HG03095 (cell line): ENCODE results near the gene MBOAT2.
"Not testable (repeated sequence)": the region's sequence is repeated elsewhere in the genome, so short reads cannot be mapped to it uniquely, and the experiment has no call there.

Experiments used
- ATAC-seq: cut with Tn5 transposase; IDR thresholded peaks from one replicate; pipeline ENCODE4 v1.9.1; 2021; ENCODE audit warnings: moderate library complexity; ENCODE audit not compliant: unreplicated experiment

Gene MBOAT2

DNA sequence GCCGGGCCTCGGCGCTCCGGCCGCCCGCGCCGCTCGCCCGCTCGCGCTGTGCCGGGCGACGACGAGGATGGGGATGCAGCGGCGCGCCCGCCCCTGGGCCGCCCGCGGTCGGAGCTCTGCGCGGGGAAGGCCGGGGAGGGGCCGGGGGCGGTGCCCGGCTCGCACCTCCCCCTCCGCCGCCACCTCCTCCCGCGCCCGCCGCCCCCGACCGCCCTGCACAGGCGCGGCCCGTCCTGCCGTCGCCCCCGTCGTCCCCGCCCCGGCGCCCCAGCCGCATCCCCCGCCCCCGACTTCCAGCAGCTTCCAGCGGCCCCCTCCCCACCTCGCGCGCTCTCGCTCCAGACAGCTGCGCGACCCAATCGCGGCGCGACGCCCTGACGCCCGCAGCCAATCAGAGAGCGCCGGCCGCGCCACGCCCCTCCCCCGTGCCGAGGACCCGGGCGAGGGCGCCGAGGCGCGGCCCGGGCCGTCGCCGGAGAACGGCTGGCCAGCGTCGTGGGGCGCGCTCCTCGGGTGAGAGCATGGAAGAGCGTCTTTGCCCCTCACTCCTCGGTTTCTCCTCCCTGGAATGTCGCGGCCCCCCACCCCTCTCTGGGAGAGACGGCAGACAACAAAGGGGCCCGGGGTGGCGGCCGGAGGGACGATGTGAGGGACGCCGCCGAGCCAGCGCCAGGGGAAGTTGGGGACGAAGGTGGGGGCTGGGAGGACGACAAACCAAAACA is at the start of gene MBOAT2:
Gene MBOAT2, minus strand, starts transcription at position 69 of the 722 bp plus-strand sequence. CDS start 70 bp downstream, outside the sequence.
- peak; percentile 89 for ATAC-seq

- ATAC-seq: no peak
Observed at GRCh38 chr2:9052821-9053533, 49.5 kb upstream of the MBOAT2 start.

DNA sequence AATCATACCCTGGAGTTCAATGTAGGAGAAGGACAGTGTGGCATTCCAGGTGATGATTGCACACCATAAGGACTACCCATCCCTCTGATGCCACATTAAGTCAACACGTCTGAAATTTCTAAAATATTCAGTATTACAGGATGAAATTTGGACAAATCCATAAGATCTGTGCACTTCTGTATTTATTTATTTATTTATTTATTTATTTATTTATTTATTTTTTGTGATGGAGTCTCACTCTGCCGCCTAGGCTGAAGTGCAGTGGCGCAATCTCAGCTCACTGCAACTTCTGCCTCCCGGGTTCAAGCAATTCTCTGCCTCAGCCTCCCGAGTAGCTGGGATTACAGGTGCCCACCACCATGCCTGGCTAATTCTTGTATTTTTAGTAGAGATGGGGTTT is 48.0 kb upstream of the MBOAT2 start:
- ATAC-seq: not testable (repeated sequence)

DNA sequence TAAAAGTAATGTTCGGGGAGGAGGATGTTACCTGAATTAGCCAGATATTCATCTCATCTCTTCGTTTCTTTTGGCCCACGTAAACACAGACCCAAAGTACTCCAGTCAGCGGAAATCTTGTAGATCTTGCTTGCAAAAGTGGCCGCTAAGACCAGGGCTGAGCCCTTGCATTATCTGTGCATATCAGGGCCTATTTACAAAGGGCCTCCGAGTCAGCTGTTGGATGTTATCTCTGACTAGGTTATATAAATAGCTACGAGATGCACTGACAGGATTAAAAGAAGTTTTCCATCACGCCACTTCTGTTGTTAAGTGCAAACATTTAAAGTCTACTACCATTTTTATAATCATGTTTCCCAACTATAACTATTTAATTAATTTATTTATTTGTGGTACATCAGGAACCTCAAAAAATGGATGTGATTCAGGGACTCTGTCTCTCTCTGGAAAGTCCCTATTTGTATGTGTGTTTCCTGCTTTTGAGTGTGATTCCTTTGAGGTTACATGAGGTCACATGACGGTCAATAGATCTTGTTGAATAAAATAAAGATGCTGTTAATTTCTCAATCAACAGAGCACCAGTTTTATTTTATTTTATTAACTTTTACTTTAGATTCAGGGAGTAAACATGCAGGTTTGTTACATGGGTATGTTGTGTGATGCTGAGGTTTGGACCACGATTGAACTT is 46.8 kb upstream of the MBOAT2 start:
- ATAC-seq: no peak

DNA sequence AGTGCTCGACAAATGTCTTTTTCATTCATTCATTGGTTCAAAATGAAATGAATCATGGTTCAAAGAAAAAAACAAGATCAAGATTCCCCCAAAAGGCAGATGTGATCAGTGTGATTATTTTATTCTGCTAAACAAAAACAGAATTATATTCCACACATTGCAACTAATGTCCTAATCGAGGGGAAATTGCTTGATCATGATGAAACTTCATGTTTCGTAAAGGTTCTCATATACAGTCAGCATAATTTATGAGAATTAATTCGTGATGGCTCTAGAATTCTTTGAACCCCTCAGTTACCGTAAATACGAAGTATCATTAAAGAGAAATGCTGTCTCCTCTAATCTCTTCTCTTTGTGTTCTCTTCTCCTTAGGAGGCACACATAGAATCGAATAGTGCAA is 42.1 kb upstream of the MBOAT2 start:
- ATAC-seq: no peak

- ATAC-seq: not testable (repeated sequence)
Observed at GRCh38 chr2:9043491-9043890, 40.0 kb upstream of the MBOAT2 start.

DNA sequence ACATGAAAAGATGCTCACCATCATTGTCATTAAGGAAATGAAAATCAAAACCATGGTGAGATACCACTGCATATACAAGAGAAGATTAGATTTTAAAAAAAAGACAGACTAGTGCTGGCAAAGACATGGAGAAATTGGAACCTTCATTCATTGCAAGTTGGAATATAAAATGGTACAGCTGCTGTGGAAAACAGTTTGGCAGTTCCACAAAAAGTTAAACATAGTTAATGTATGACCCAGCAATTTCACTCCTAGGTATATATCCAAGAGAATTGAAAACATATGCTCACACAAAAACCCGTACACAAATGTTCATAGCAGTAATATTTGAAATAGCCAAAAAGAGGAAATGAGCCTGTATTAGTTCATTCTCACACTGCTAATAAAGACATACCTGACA is 33.7 kb upstream of the MBOAT2 start:
- ATAC-seq: no peak

GRCh38 chr2:9033385-9034168 is 30.1 kb upstream of the MBOAT2 start:
- ATAC-seq: no peak

DNA sequence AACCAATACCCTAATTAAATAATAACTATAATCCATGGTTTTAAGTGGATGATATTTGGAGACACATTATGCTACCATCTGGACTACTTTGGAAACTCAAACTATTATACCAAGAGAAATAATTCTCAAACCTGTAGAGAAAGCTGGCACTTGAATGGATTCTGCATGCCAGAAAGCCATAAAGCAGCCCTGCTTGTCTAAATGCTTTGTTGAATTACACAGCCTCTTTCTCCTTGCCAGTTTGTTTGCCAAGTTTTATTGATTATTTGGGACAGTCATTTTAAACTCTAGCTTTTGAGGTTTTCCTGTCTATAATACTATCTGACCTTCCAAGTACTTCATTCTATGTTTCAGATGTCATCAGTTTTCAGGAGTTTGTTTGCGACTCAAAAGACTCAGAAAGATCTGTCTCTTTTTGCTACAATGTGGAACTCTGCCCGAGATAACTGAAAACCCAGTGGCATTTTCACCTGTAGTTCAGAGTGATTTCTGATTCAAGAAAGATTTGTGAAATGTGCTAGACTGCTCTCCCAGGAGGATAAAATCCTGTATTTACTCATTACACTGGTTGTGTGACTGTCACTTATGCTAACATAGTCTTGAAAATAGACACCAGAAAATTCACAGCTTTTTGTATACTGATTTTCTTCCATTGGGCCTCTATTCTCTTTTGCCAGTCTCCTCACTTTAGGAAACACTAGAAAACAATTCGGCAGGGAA is 29.2 kb upstream of the MBOAT2 start:
- ATAC-seq: no peak

GRCh38 chr2:9032121-9032520 is 28.6 kb upstream of the MBOAT2 start:
- ATAC-seq: no peak

DNA sequence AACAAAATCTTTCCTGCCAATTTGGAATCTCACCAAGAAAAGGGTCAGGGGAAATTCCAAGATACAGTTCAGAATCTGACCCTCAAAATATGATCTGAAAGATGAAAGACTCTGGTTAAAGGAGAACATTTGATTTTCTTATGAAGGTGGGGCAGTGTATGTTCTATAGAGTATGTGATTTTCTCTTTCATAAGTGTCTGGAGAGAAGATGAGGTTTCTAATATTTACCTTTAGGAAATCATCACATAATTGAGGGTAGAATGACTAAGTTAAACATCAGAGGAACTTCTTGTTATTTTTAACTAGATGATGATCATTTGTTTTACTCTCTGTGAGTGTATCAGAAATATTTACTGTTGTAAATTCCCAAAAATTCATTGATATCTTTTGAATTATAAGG is 27.8 kb upstream of the MBOAT2 start:
- ATAC-seq: no peak

DNA sequence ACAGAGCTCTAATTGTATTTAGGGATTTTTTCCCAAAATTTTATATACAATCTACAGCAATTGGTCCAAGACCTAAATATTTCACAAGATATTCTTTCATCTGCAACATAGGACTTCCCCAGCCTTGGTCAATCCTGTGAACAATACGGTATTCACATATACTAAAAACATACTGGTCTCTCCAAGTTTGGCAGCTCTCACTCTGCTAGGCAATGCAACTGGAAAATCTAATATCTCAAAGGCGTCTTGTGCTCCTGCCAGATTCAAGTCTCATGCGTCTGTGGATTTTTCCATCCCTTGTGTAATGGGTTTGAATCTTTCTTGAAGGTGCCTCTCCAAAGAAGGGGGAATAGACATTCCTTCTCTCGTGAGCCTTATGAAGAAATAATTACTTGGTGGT is 27.4 kb upstream of the MBOAT2 start:
- no peak for ATAC-seq

DNA sequence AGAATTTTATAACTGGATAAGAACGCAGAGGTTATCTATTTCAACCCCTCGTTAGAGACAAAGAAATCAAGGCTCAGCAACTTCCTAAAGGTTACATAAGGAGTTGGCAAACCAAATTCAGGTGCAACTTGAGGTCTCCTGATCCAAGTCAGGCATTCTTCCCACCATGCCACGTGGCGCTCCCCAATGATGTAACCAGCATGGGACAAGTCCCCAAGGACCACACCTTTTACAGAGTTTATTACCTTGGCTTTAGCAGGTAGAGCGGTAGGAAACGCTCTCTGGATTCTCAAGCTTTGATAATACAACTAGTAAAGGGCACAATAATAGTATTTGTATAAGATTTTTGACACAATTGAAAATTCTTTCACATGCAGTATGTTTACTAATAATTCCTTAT is 26.7 kb upstream of the MBOAT2 start:
- ATAC-seq: no peak

DNA sequence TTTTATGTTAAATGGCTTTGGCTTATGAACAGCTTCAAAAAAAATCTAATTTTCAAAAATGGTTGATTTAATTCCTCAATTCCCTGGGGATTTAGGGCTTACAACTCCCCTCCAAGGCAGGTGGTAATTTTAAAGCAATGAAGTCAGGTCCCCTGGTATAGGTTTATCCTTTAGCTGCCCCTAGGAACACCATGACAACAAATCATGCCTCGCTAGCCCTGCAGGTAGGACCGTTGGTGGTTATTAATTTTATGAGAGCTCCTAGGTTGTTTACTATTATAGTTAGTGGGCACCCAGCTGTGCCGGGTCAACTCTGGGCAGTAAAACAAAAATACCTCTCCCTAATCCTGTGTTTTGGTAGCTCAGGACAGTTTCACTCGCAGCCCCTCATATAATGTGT is 26.2 kb upstream of the MBOAT2 start:
- no peak for ATAC-seq

DNA sequence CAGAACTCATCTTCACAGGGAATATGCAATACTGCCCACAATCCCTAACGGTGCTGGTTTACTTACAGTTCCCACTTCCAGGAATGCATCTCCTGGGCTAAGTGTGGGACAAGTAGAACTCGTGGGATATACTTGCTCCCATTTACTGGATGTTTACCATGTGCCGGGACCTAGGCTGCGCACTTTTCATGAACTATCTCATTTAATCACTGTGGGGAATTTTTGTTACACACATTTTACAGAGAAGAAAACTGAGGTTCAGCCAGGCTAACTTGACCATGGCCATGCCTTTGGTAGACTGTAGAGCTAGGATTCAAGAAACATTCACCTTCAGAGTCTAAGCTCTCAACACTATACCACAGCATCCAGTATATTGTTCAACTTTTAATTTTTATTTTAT is 24.4 kb upstream of the MBOAT2 start:
- no peak for ATAC-seq

DNA sequence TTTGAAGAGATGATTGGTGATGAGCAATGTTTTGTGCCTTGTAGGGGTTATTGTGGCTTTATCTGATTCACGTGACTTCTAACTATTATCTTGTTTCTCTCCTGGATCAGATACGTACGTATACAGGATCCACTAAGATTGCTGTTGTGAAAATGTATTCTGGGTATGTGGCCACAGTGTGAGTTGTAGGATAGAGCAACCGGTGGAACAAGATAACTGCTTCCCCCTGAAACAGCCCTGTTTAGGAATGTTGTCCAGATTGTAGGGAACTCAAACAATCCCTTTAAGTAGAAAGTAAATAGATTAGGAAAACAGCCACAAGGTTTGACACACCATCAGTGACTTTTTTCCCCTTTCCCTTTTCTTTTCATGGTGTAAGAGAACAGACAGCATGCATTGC is 22.3 kb upstream of the MBOAT2 start:
- no peak for ATAC-seq

DNA sequence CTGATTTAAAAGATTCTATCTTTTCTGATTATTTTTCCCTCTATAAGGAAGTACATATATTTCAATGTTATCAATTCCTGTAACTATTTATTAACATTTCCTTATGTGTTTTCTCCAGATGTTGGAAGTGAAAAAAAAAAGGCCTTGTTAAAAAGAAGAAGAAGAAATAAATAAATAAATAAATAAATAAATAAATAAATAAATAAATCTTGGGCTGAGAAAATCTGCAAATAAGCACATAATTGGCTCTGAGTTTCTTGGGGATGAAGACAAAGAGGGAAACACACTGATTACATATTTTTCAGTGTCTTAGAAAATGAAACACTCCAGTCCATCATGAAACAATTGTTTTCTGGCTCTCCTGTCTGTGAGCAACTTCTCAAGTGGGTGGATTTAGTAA is 21.1 kb upstream of the MBOAT2 start:
- no peak for ATAC-seq

- ATAC-seq: no peak
Observed at GRCh38 chr2:9021563-9022211, 18.2 kb upstream of the MBOAT2 start.

GRCh38 chr2:9020267-9020666 is 16.8 kb upstream of the MBOAT2 start:
- no peak for ATAC-seq

DNA sequence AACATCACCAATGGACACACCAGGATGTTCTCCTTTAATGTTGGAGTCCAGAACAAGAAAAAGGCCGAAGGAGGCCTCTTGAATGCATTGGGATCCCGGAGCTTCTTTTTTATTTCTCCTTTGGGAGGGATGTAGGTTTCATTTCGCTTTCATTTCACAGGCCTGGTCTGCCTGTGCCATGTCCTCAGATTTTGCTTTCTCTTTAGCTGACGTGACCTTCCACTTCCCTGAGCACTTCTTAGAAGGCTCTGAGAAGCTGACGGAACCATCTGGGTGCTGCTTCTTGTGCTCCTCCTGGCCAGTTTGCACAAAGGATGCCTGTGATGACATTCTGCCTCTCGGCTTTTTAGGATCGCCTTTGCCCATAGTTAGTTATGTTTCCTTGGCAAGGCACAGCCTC is 15.1 kb upstream of the MBOAT2 start:
- no peak for ATAC-seq
